H1 (cell line): Measurements from ENCODE around the gene FAIM2. TPM values are rescaled to one million over a fixed set of nuclear protein-coding genes. Genes with fewer than 3 reads are reported as not detected.

Experiments used
- CTCF ChIA-PET: fragments of 300-600 bp; sonication (Branson Sonifier 250); formaldehyde crosslinking; loops from one replicate; lab custom pipeline; 2021; ENCODE audit not compliant: partially characterized antibody; lab: Charles Lee
- POLR2A ChIA-PET: fragments of 300-600 bp; sonication (Branson Sonifier 250); formaldehyde crosslinking; loops from one replicate; lab custom pipeline; 2021; ENCODE audit warnings: inconsistent platforms; ENCODE audit not compliant: partially characterized antibody; lab: Charles Lee
- DNase-seq, 2 experiments: peaks; one replicate each; pipeline versions ENCODE4 v3.0.0 to v3.0.0-alpha.2; 2010 to 2022; ENCODE audit warnings: low spot score in 2 of 2, low read depth in 1 of 2, mixed read lengths in 1 of 2
- FAIRE-seq: peaks from 2 replicates; lab custom pipeline; 2011; peaks lifted over from hg19 to GRCh38; lab: Jason Lieb, UNC
- H2AFZ ChIP-seq: 2 replicates; pipeline ENCODE4 v1.8.1; 2012; ENCODE audit warnings: low read length, inconsistent platforms
- H2AK5ac ChIP-seq: 2 replicates; pipeline ENCODE4 v1.6.1; 2013; ENCODE audit warnings: low read depth, low read length
- H2BK120ac ChIP-seq: replicated peaks from 2 replicates; pipeline ENCODE3; 2013; ENCODE audit warnings: low read depth, low read length, inconsistent platforms
- H2BK12ac ChIP-seq: 2 replicates; pipeline ENCODE4 v1.6.1; 2013; ENCODE audit warnings: low read depth, low read length
- H2BK15ac ChIP-seq: 2 replicates; pipeline ENCODE4 v1.6.1; 2013; ENCODE audit warnings: low read length
- H2BK20ac ChIP-seq: 2 replicates; pipeline ENCODE4 v1.6.1; 2013; ENCODE audit warnings: low read length
- H2BK5ac ChIP-seq: 2 replicates; pipeline ENCODE4 v1.6.1; 2013; ENCODE audit warnings: low read depth, low read length
- H3K14ac ChIP-seq: 2 replicates; pipeline ENCODE4 v1.6.1; 2013; ENCODE audit warnings: inconsistent platforms; ENCODE audit not compliant: insufficient read length
- H3K18ac ChIP-seq: 2 replicates; pipeline ENCODE4 v1.6.1; 2013; ENCODE audit warnings: low read length; ENCODE audit errors: extremely low read depth
- H3K23ac ChIP-seq: 2 replicates; pipeline ENCODE4 v1.6.1; 2013; ENCODE audit warnings: inconsistent platforms; ENCODE audit not compliant: insufficient read length
- H3K23me2 ChIP-seq: 2 replicates; pipeline ENCODE4 v1.6.1; 2013; ENCODE audit warnings: low read depth, low read length
- H3K27ac ChIP-seq: 2 replicates; pipeline ENCODE4 v1.6.1; 2011; ENCODE audit warnings: low read depth, low read length, inconsistent platforms
- H3K27me3 ChIP-seq, 4 experiments: replicated peaks in 1 of 4; 1 replicate in 1 of 4; 2 replicates in 3 of 4; pipeline versions ENCODE4 v1.6.1 to v1.8.1; 2011 to 2013; ENCODE audit warnings: low read length in 3 of 4, mild to moderate bottlenecking in 3 of 4, inconsistent platforms in 2 of 4, mixed read lengths in 2 of 4, moderate library complexity in 1 of 4; ENCODE audit not compliant: control insufficient read depth in 3 of 4, insufficient read depth in 3 of 4; ENCODE audit errors: extremely low read depth in 1 of 4
- H3K36me3 ChIP-seq, 4 experiments: 2 replicates each; pipeline versions ENCODE4 v1.6.1 to v1.8.1; 2011 to 2013; ENCODE audit warnings: mild to moderate bottlenecking in 4 of 4, low read length in 3 of 4, moderate library complexity in 2 of 4, control low read depth in 1 of 4, inconsistent platforms in 1 of 4; ENCODE audit not compliant: insufficient read depth in 4 of 4, control insufficient read depth in 2 of 4
- H3K4ac ChIP-seq: replicated peaks from 2 replicates; pipeline ENCODE3; 2013; ENCODE audit warnings: low read length, low read depth, mixed read lengths, inconsistent platforms; ENCODE audit not compliant: insufficient read length
- H3K4me1 ChIP-seq, 4 experiments: replicated peaks in 1 of 4; 1 replicate in 1 of 4; 2 replicates in 3 of 4; pipeline versions ENCODE4 v1.6.1 to v1.8.1; 2011 to 2013; ENCODE audit warnings: low read length in 3 of 4, inconsistent platforms in 2 of 4, mixed read lengths in 1 of 4; ENCODE audit not compliant: insufficient read depth in 4 of 4, control insufficient read depth in 3 of 4
- H3K4me2 ChIP-seq, 2 experiments: 2 replicates each; pipeline versions ENCODE4 v1.6.1 to v1.8.1; 2011 to 2013; ENCODE audit warnings: low read depth in 2 of 2, low read length in 2 of 2, control low read depth in 1 of 2, inconsistent platforms in 1 of 2, mild to moderate bottlenecking in 1 of 2; ENCODE audit not compliant: insufficient read depth in 1 of 2
- H3K4me3 ChIP-seq, 4 experiments: fragments of 200-600, 300-600 bp in 1 of 4; sonication (generic), shearing (Covaris generic), sonication (Bioruptor Twin) in 1 of 4; 2 replicates each; pipeline versions ENCODE4 v1.5.1 to v1.8.1; 2011 to 2016; ENCODE audit warnings: low read length in 4 of 4, low read depth in 3 of 4, control low read depth in 2 of 4, inconsistent platforms in 2 of 4, mild to moderate bottlenecking in 2 of 4, mixed read lengths in 1 of 4, moderate library complexity in 1 of 4; ENCODE audit not compliant: insufficient read depth in 2 of 4; ENCODE audit errors: extremely low read depth in 1 of 4
- H3K56ac ChIP-seq: replicated peaks from 2 replicates; pipeline ENCODE3; 2013; ENCODE audit warnings: low read depth, mild to moderate bottlenecking, mixed read lengths, low read length, inconsistent platforms; ENCODE audit not compliant: insufficient read length
- H3K79me1 ChIP-seq: 2 replicates; pipeline ENCODE4 v1.6.1; 2013; ENCODE audit warnings: low read depth, low read length, control low read depth
- H3K79me2 ChIP-seq, 2 experiments: 2 replicates each; pipeline versions ENCODE4 v1.6.1 to v1.8.1; 2012 to 2013; ENCODE audit warnings: low read length in 2 of 2, mild to moderate bottlenecking in 2 of 2, inconsistent platforms in 1 of 2; ENCODE audit not compliant: insufficient read depth in 2 of 2, control insufficient read depth in 1 of 2
- H3K9ac ChIP-seq, 4 experiments: replicated peaks in 1 of 4; 1 replicate in 1 of 4; 2 replicates in 3 of 4; pipeline versions ENCODE4 v1.6.1 to v1.8.1; 2011 to 2013; ENCODE audit warnings: low read depth in 3 of 4, low read length in 3 of 4, control low read depth in 2 of 4, mild to moderate bottlenecking in 2 of 4, moderate library complexity in 2 of 4, inconsistent platforms in 1 of 4; ENCODE audit errors: extremely low read depth in 1 of 4
- H3K9me3 ChIP-seq, 2 experiments: 2 replicates each; pipeline versions ENCODE4 v1.6.1 to v1.8.1; 2012 to 2013; ENCODE audit warnings: mild to moderate bottlenecking in 2 of 2, moderate library complexity in 2 of 2, control low read depth in 1 of 2, inconsistent platforms in 1 of 2, low read depth in 1 of 2, low read length in 1 of 2, mixed read lengths in 1 of 2; ENCODE audit not compliant: insufficient read depth in 2 of 2
- H4K20me1 ChIP-seq, 2 experiments: replicated peaks in 1 of 2; 2 replicates each; pipeline versions ENCODE3 to v1.8.1; 2011 to 2013; ENCODE audit warnings: inconsistent platforms in 2 of 2, low read length in 2 of 2, mild to moderate bottlenecking in 1 of 2; ENCODE audit not compliant: insufficient read depth in 2 of 2, control insufficient read depth in 1 of 2
- H4K5ac ChIP-seq: 2 replicates; pipeline ENCODE4 v1.6.1; 2013; ENCODE audit warnings: low read length, low read depth, mixed read lengths, inconsistent platforms; ENCODE audit not compliant: insufficient read length
- H4K8ac ChIP-seq: 2 replicates; pipeline ENCODE4 v1.8.0; 2013; ENCODE audit warnings: mild to moderate bottlenecking, moderate library complexity, low read length, inconsistent platforms; ENCODE audit not compliant: insufficient read depth; ENCODE audit errors: extremely low read depth
- H4K91ac ChIP-seq: replicated peaks from 2 replicates; pipeline ENCODE3; 2013; ENCODE audit warnings: low read length, mixed read lengths, inconsistent platforms; ENCODE audit not compliant: insufficient read length
- CTBP2 ChIP-seq: IDR thresholded peaks from 2 replicates; pipeline ENCODE4 v1.7.0; 2011; ENCODE audit warnings: borderline replicate concordance, mild to moderate bottlenecking, moderate library complexity, mixed read lengths, low read length; ENCODE audit not compliant: insufficient read depth, insufficient read length
- JUND ChIP-seq: IDR thresholded peaks from 2 replicates; pipeline ENCODE4 v1.6.1; 2011; ENCODE audit warnings: mild to moderate bottlenecking, improper control_type of control experiment, low read length
- MAFK ChIP-seq: IDR thresholded peaks from 2 replicates; pipeline ENCODE4 v1.6.1; 2012; ENCODE audit warnings: low read depth, mild to moderate bottlenecking, improper control_type of control experiment, low read length
- POLR2AphosphoS5 ChIP-seq: IDR thresholded peaks from 2 replicates; pipeline ENCODE4 v1.6.1; 2011; ENCODE audit warnings: low read depth, low read length
- POU5F1 ChIP-seq: IDR thresholded peaks from 2 replicates; pipeline ENCODE4 v1.6.1; 2011; ENCODE audit warnings: low read depth, mild to moderate bottlenecking, low read length, moderate library complexity
- RNF2 ChIP-seq: fragments of 200-900, 300-1000 bp; sonication (generic); IDR thresholded peaks from 2 replicates; pipeline ENCODE4 v1.7.1; 2016; ENCODE audit warnings: borderline replicate concordance, low read depth, mild to moderate bottlenecking, antibody characterized with exemption, low read length; ENCODE audit not compliant: poor library complexity, severe bottlenecking; ENCODE audit errors: missing control alignments
- RXRA ChIP-seq: IDR thresholded peaks from 2 replicates; pipeline ENCODE4 v1.6.1; 2011; ENCODE audit warnings: low read depth, mild to moderate bottlenecking, low read length, moderate library complexity; ENCODE audit not compliant: insufficient read depth
- TAF1 ChIP-seq: IDR thresholded peaks from 2 replicates; pipeline ENCODE4 v1.6.1; 2011; ENCODE audit warnings: mild to moderate bottlenecking, low read depth, low read length
- TBP ChIP-seq: IDR thresholded peaks from 2 replicates; pipeline ENCODE4 v1.6.1; 2011; ENCODE audit warnings: low read depth, low read length, improper control_type of control experiment
- ZNF274 ChIP-seq: IDR thresholded peaks from 2 replicates; pipeline ENCODE4 v1.7.0; 2012; ENCODE audit warnings: low read length, borderline replicate concordance; ENCODE audit errors: extremely low read depth
- WGBS, 2 experiments: shearing (Covaris generic) in 1 of 2; methylation state at CpG; one replicate each; pipeline versions ENCODE4 v1.1.6 to v1.1.7; 2013 to 2015; ENCODE audit warnings: low lambda C conversion rate in 2 of 2, mixed read lengths in 2 of 2, inconsistent platforms in 1 of 2, low coverage in 1 of 2, missing lambda C conversion rate in 1 of 2; ENCODE audit not compliant: insufficient replicate concordance in 2 of 2, insufficient coverage in 1 of 2, insufficient read length in 1 of 2; ENCODE audit errors: extremely low coverage in 1 of 2, missing lambda C conversion rate in 1 of 2; 5-methylcytosine and 5-hydroxymethylcytosine counted together
- polyA plus RNA-seq, 7 experiments: library from polyadenylated mRNA; depleted of rRNA in 3 of 7; stranded (reverse) in 5 of 7; unstranded in 2 of 7; fragments of >200 nt in 5 of 7; fragments of 200-250 nt in 2 of 7; gene quantifications; 1 replicate in 5 of 7; 2 replicates in 1 of 7; 4 replicates in 1 of 7; pipeline versions ENCODE4 v1.2.1 to v1.2.3, GENCODE V29; 2011 to 2013; ENCODE audit warnings: missing spikeins in 2 of 7, mixed read lengths in 2 of 7
- total RNA-seq: library from RNA; stranded (reverse); fragmentation: NEBNext Ultra II Directional; extraction: Animal tissue kit (Norgen Biotek cat#: 25700); gene quantifications from 2 replicates; pipeline ENCODE4 v1.2.1, GENCODE V29; 2021
- TF ChIP-seq, protein P1 (sequence below), 3 experiments: IDR thresholded peaks; 1 replicate in 2 of 3; 2 replicates in 1 of 3; pipeline versions ENCODE4 v1.5.1 to v1.6.1; 2011; ENCODE audit warnings: low read length in 3 of 3, mild to moderate bottlenecking in 3 of 3, inconsistent platforms in 2 of 3, low read depth in 1 of 3, moderate library complexity in 1 of 3; ENCODE audit not compliant: insufficient read depth in 1 of 3; ENCODE audit errors: control extremely low read depth in 1 of 3

Gene FAIM2
- total and polyA plus RNA-seq, 2 of the 8 experiments (the other 6 are each of a cell fraction or from before 2014, with no cell fraction given) = 0.89 to 1.3 TPM

GRCh38 chr12:49819786-49820185 lies 83.9 kb downstream of the FAIM2 start:
- Histone ChIP-seq H3K4me2 (no peak overlapping the region), H3K79me1 (peaks cover 13% of the 10 kb centered on the region), H3K56ac (no peak overlapping the region), H2BK12ac (no peak overlapping the region), H3K4me3 (no peak overlapping the region), H4K8ac (no peak overlapping the region), H3K4me1 (peaks cover 0 to 10% (median 7%) of the 10 kb centered on the region in 4 experiments; a peak in 6 of 7 replicates), H4K91ac (no peak overlapping the region), H3K9me3 (no peaks in the 10 kb centered on the region), H2BK120ac (no peak overlapping the region), H3K36me3 (peaks cover 0 to 4% (median under 1%) of the 10 kb centered on the region in 4 experiments; a peak in 3 of 8 replicates), H2BK15ac (no peak overlapping the region), H3K27ac (no peak overlapping the region), H3K79me2 (peaks cover 8 to 38% of the 10 kb centered on the region in 2 experiments; a peak in 3 of 4 replicates), H3K23ac (no peak overlapping the region), H3K9ac (no peak overlapping the region), H3K18ac (no peak overlapping the region), H3K23me2 (no peaks in the 10 kb centered on the region), H4K20me1 (peaks cover 5 to 15% of the 10 kb centered on the region in 2 experiments), H2BK20ac (no peak overlapping the region), H4K5ac (no peak overlapping the region), H2AK5ac (no peak overlapping the region), H3K27me3 (no peaks in the 10 kb centered on the region), H2BK5ac (no peak overlapping the region), H2AFZ (no peak overlapping the region), H3K14ac (no peak overlapping the region), H3K4ac (no peak overlapping the region)
- no peak for FAIRE-seq
- WGBS, 2 experiments = 73% methylated on average over 2 of the region's 2 CpGs; no CpG with 5 or more reads in 1 of the 2 experiments
- ChIA-PET POLR2A (interaction anchor here (1.2 to 2.5 kb wide), 5 partner anchors 10 to 32 kb away, joined by 3 to 16 read pairs (median 6); no protein-coding TSS in a partner anchor), CTCF (interaction anchor here (0.6 to 3.7 kb wide), 10 partner anchors 9 to 89 kb away, joined by 3 to 18 read pairs (median 4); partner anchors contain the start of gene NCKAP5L)
- no peak for DNase-seq
- TF ChIP-seq, protein P1, sequence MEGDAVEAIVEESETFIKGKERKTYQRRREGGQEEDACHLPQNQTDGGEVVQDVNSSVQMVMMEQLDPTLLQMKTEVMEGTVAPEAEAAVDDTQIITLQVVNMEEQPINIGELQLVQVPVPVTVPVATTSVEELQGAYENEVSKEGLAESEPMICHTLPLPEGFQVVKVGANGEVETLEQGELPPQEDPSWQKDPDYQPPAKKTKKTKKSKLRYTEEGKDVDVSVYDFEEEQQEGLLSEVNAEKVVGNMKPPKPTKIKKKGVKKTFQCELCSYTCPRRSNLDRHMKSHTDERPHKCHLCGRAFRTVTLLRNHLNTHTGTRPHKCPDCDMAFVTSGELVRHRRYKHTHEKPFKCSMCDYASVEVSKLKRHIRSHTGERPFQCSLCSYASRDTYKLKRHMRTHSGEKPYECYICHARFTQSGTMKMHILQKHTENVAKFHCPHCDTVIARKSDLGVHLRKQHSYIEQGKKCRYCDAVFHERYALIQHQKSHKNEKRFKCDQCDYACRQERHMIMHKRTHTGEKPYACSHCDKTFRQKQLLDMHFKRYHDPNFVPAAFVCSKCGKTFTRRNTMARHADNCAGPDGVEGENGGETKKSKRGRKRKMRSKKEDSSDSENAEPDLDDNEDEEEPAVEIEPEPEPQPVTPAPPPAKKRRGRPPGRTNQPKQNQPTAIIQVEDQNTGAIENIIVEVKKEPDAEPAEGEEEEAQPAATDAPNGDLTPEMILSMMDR (IDR thresholded peaks at IDR 0.05; ENCODE audit: control extremely low read depth in 1 of 3, insufficient read depth in 1 of 3, low read depth in 1 of 3, low read length in 3 of 3) = no peak
- TF ChIP-seq CTBP2 = no peak
- no peak for TF ChIP-seq RXRA
- no peak for TF ChIP-seq POU5F1
- no peak for TF ChIP-seq TBP
- TF ChIP-seq POLR2AphosphoS5 = no peak
- TF ChIP-seq MAFK = no peak
- no peak for TF ChIP-seq ZNF274
- TF ChIP-seq JUND = no peak
- no peak for TF ChIP-seq TAF1
- TF ChIP-seq RNF2 = no peak
